UCSD-AML1 (cell line): Measurements from ENCODE around the gene C1orf210.

Source experiments
- DNase-seq: peaks from one replicate; lab custom pipeline; 2025; ENCODE audit not compliant: unreplicated experiment; lab: John Stamatoyannopoulos, UW

The C1orf210 gene

DNA sequence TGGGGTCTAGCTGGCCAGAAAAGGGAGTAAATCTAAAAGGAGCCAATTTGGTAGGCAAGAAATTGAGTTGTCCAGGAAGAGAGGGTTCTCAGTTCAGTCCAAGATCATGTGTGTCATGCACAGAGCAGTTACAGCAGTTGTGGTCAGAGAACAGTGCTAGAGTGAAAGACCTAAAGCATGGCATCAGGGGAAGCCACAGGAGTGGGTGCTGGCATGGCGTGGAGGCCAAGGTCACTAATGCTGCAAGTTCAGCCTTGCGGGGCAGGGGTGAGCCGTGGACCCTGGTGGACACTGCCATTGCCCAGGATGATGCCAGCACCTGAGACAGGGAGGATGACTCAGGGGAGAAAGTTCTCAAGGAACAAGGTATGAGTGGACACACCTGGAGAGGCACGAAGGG is 32.2 kb downstream of the C1orf210 start:
- DNase-seq, result no peak

DNA sequence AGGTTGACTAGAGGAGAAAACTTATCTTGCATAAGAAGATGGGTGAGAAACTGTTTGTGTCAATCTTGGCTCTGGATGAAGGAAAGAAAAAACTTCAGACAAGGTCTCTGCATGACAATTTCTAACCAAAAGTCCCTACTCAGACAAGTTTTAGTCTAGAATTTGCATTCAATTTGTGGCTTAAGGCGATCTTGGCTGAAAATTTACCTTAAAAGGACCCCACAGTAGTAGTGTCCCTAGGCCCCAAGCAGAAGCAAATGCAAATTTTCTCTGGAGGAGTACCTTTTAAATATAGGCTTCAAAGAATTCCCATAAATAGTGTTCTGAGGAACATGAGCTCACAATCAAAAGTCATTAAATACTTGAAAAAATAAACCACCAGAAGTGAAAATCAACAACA is 33.2 kb downstream of the C1orf210 start:
- DNase-seq, result no peak

DNA sequence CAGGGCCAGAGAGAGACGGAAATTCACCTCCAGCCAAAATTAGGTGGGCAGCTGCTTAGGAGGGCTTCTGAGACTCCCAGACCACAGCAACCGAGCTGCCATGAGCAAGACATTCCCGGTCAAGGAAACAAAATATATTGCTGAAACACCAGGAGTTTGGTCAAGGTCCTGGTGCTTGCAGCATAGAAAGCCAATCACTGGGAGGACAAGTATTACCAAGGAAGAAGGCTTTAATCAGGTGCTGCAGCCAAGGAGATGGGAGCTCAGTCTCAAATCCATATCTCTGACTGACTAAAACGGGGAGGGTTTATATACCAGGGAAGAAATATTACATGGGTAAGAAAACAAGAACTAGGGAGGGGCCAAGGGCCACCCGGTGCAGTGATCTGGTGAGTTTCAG is 34.4 kb downstream of the C1orf210 start:
- no peak for DNase-seq

DNA sequence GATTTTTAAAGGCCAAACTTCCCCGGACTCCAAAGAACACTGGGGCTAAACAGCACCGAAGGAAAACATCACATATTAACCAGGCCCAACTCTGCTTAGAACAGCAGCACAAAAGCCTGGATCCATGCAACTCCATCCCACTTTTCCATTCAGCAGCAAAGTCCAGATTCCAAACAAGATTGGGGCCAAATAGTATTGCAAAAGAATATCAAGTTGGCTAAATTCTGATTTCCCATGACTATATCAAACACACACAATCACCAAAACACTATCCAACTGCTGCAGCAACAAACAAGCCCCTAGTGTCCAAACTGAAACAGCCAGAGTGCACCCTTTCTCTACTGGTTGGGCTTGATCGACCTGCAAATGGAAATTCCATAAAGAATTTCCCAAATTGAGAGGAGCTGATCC is 35.0 kb downstream of the C1orf210 start:
- no peak for DNase-seq

DNA sequence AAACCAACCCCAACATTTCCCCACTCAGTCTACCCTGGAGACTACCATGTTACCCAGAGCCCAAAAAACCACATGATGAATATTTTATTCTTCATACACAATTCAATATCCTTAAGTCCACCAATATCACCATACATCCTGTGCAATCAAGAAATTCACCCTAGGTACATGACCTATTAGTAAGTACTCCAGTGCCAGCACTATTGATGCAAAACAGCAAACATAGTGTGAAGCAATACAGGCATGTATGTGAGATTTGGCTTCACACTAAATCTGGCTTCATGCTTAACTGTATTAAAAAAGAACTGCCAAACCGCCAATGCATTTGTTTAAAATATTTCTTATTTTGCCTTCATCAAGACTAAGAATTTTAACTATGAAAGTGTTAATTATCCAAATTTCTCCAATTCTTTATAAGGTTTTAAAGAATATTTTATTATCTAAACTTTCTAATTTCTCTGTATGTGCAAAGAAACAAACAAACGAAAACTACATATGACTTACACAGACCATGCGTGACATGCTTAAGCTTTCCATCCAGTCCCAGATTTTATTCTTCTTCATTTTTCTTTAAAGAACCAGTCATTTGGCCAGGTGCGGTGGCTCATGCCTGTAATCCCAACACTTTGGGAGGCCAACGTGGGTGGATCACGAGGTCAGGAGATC is 38.0 kb downstream of the C1orf210 start:
- no peak for DNase-seq

DNA sequence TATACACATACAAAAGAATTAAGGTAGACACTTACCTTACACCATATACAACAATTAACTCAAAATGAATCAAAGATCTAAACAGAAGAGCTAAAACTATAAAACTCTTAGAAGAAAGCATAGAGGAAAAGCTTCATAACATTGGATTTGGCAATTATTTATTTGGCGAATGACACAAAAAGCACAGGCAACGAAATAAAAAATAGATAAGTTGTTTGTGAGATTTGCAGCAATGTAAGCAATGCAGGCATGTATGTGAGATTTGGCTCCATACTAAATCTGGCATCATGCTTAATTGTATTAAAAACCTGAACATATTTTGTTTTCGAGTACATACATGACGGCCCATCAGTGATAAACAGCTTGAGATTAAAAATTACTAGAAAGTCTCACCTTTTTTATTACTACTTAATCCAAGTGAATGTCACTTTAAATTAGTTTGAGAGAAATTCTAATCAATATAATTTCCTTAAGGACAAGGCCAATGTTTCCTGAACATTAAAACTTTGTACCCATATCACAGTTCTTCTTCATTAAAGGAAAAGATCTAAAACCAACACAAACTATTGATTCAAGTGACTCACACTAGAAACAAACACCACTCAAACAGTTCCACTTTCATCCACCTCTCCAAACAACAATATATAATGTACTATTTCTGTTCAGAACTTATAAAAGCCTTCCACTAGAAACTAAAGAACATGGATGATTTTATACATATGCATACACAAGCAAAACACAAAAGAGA is 38.7 kb downstream of the C1orf210 start:
- DNase-seq, result no peak

DNA sequence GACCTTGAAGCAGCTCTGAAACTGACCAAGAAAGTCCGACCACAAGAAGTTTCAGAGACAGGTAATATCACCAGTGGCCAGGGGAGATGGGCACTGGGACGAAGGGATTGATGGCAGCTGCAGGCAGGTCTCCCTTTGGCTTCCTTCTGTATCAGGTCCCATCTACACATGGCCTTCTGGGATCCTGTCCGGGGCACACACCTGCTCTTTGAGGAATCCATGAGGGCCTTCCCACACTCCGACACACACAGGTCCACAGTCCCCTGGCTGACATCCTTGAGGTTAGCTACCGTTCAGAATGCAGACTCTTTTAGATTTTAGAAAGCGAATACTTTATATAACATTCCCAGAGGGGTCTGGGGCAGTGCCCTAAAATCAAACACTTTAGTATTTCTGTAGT is 42.1 kb downstream of the C1orf210 start:
- DNase-seq, result no peak

DNA sequence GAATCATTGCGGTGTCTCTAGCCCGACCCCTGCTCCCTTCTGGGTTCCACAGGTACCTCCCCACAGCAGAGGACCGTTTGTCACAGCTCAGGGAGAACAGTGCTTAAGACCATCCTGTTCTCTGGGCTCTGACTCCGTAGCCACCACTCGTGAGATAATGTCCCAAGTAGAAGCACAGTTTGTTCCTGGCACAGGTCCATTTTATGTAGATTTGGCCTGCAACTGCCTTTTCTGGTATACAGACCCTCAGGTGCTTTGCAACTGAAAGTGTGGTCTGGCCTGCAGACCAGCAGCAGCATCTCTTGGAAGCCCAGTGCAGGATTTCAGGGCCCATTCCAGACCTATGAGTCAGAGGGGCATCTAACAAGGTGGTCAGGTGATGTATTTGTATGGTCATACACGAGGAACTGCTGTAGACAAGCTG is 44.0 kb downstream of the C1orf210 start:
- DNase-seq, result no peak

DNA sequence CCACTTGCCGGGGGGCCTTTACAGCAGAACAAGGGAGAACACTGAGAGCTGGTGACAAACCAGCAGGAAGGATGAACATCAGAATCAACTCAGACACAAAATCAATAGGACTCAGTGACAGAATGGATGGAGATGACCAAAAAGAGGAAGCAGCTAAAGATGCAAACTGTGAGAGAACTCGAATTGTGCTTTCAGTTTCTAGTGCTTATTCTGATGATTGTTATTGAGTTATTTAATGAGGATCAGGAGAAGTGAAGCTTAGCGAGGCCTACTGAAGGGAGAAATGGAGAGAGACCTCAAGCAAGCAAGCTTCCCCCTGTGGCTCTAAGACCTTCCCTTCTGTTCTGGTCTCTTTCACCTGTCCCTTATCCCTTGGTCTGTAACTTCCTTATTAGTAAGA is 45.9 kb downstream of the C1orf210 start:
- no peak for DNase-seq

DNA sequence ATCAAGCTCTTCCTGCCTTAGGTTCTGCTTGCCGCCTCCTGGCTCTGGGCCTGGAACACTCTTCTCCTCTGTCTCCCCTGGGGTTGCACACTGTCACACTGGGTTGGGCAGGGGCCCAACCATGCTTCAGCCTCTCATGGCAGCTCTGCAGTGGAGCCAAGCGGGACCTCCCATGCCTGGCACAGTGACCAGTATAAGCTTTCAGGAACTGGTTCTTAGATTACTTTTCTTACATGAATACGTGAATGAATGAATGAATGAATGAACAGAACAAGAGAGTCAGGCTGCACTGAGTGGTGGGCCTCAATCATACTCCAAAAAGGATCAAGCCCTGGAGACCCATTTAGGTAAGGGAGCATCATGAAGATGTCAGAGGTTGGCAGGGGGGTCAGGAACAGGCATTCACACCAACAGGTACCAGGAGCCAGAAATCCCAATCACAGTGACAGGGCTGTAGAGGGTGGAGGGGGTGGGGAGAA is 46.4 kb downstream of the C1orf210 start:
- DNase-seq, result no peak

DNA sequence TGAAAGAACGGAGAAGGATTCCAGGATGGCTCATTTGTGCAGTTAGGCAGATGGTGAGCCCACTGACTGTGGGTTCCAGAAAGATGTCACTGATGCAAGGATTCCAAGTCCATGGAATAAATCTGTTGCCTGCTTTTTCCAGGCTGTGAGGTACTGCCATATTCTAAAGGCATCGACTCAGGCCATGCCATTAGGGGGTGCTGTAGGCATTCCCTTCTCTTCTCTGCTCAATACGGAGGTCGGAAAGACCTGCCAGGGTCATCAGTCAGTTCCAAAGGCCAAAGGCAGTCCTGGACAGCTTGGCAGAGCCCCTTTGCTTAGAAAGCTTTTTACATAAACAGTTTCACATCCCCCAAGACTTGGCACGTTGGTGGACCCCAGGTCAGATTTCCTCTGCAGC is 47.3 kb downstream of the C1orf210 start:
- peak; percentile 67 for DNase-seq

DNA sequence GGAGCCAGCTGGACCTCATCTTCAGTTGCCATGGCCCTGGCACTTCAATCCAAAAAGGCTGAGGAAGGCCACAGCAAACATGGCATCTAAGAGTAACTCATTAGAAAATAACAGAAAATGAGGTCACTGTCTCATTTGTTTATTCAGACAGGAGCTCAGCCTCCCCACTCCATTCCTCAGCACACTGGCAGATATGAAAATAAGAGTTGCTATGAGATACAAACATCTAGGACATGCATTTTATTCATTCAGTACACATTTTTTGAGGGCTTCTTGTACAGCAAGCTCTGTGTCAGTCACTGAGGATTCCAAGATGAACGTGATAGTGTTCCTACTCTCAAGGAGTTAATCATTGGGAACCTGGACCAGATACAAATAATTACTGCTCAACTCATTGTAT is 48.3 kb downstream of the C1orf210 start:
- DNase-seq, result no peak

DNA sequence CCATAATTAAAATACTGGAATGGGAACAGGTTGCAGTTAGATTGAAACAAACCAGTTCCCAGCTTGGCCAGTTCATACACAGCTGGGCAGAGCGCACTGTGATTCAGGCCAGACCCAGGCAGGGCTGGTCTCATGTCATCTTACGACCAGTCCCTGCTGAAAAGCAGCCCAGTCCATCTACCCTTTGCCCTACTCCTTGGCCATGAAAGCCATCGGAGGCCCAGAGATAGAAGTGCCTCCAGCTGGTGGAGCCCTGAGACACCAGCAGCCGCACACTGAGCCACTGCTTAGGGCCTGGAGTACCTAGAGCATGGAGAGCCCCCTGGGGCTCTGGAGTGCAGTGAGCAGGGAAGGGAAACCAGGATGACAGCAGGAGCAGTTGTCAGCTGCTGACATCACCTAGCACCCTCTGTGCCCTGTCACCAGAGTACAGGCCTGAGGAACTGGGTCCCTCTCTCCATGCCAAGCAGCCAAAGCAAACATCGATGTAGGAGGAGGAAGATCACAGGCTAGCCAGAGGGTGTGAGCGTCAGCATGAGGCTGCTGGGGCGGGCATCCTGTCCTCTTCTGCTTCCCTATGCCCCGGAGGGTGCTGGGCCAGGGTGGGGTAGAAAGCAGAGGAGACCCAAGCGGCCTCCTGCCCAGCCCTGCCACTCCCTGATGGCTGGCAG is 49.8 kb downstream of the C1orf210 start:
- no peak for DNase-seq

DNA sequence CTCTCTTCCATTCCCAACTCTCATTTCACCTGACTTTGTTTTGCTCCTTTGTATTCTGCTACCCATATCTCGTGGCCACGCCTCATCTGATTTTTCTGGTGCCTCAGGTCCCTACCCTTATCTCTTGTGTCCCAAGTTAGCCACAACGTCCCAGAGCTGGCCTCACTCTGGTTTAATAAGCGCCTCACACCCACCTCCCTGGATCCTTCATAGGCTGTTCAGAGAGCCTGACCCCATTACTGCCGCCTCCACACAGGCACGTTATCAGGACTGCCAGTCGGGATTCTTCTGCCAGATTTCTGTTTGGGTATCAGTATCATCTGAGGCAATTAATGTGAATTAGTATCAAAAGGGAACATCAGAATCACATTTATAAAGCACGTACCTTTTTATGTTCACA is 50.3 kb downstream of the C1orf210 start:
- DNase-seq, result no peak

DNA sequence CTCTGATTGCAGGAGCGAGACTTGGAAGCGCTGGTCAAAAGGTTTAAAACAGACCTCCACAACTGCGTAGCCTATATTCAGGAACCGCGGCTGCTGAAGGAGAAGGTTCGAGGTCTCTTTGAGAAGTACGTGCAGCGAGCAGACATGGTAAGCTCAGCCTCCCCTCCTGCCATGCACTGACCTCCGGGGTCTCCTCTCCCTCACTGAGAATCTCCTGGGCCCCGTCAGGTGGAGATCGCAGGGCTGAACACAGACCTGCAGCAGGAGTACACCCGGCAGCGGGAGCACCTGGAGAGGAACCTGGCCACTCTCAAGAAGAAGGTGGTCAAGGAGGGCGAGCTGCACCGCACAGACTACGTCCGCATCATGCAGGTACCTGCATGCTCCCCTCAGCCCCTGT is 51.1 kb downstream of the C1orf210 start:
- no peak for DNase-seq

DNA sequence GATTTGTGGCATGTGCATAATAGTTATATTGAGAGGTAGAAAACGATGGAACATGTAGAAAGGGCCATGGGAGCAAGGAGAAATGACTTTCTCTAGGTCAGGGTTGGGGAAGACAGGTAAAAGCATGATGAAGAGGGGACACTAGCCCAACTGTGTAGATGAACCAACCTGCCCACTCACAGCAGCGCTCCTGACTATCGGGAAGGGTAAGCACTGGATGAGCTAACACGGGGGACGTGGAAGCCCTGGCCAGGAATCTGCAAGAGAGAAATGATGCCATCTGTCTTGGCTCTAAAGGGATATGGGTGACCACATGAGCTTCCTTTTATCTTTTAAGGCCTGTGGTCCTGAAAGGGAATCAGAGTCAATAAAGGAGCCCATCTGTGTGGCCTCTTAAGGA is 51.8 kb downstream of the C1orf210 start:
- DNase-seq, result no peak

DNA sequence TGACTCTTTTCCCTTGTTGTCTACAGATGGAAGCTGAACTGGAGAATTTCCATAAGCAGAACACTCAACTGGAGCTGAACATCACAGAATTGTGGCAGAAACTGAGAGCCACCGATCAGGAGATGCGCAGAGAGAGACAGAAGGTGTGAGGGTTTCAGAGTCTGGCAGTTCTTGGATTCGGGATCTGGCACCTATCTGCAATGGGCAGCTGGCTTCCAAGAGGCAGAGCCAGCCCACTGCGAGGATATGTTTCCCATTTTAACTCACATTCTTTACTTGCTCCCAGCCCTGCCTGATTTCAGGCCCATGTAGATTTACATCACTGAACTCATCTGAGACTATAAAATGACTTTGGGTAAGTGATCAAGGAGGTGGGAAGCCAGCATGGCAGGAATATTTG is 52.9 kb downstream of the C1orf210 start:
- no peak for DNase-seq

DNA sequence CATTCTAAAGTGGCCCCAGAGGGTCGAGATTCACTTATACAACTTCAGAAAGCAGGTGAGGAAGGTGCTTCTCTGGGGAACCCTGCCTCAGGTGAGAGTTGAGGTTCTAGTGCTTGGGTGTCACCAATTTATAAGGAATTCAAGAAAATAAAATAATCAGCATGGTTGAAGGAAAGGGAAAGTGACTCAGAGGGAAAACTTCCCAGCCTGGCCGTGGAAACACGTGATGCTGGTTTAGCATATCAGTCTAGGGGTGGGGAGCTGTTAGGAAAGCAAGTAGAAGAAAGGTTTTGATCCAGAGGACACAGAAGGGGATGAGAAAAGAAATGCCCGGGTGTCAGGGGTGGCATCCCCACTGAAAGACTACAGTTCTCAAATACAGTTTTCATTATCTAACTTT is 53.3 kb downstream of the C1orf210 start:
- no peak for DNase-seq
